ENCODE data around the gene UROC1.

UROC1 gene

GRCh38 chr3:126494970-126495230 lies 22.7 kb downstream of the UROC1 start:
- no peak for DNase-seq (ENCODE audit: low spot score)

GRCh38 chr3:126494204-126494969 lies 23.2 kb downstream of the UROC1 start:
- no peak for DNase-seq (ENCODE audit: low spot score)

- DNase-seq (ENCODE audit: low spot score): no peak
These were observed 23.8 kb downstream of the UROC1 start for GRCh38 chr3:126493739-126494138.

GRCh38 chr3:126493051-126493450 lies 24.5 kb downstream of the UROC1 start:
- DNase-seq (ENCODE audit: low spot score): no peak

- DNase-seq (ENCODE audit: low spot score): no peak
These were observed 26.2 kb downstream of the UROC1 start for GRCh38 chr3:126491221-126492013.

GRCh38 chr3:126490619-126491018 lies 27.0 kb downstream of the UROC1 start:
- DNase-seq (ENCODE audit: low spot score): no peak

- DNase-seq (ENCODE audit: low spot score): no peak
These were observed 28.5 kb downstream of the UROC1 start for GRCh38 chr3:126488886-126489569.

GRCh38 chr3:126488185-126488584 lies 29.4 kb downstream of the UROC1 start:
- no peak for DNase-seq (ENCODE audit: low spot score)

GRCh38 chr3:126487151-126487771 lies 30.3 kb downstream of the UROC1 start:
- peak; percentile 32 for DNase-seq (ENCODE audit: low spot score)

GRCh38 chr3:126486360-126486847 lies 31.2 kb downstream of the UROC1 start:
- no peak for DNase-seq (ENCODE audit: low spot score)

- no peak for DNase-seq (ENCODE audit: low spot score)
These were observed 31.6 kb downstream of the UROC1 start for GRCh38 chr3:126485956-126486355.

- no peak for DNase-seq (ENCODE audit: low spot score)
These were observed 32.2 kb downstream of the UROC1 start for GRCh38 chr3:126485176-126485897.

GRCh38 chr3:126484662-126485061 lies 32.9 kb downstream of the UROC1 start:
- no peak for DNase-seq (ENCODE audit: low spot score)

GRCh38 chr3:126484148-126484547 lies 33.4 kb downstream of the UROC1 start:
- DNase-seq (ENCODE audit: low spot score): no peak

- no peak for DNase-seq (ENCODE audit: low spot score)
These were observed 34.2 kb downstream of the UROC1 start for GRCh38 chr3:126483321-126483761.

GRCh38 chr3:126482503-126483255 lies 34.9 kb downstream of the UROC1 start:
- DNase-seq (ENCODE audit: low spot score): no peak

- DNase-seq (ENCODE audit: low spot score): no peak
These were observed 35.6 kb downstream of the UROC1 start for GRCh38 chr3:126481808-126482502.

GRCh38 chr3:126480861-126481260 lies 36.7 kb downstream of the UROC1 start:
- DNase-seq (ENCODE audit: low spot score): no peak

GRCh38 chr3:126480206-126480605 lies 37.4 kb downstream of the UROC1 start:
- DNase-seq (ENCODE audit: low spot score): no peak

GRCh38 chr3:126479642-126480041 lies 37.9 kb downstream of the UROC1 start:
- no peak for DNase-seq (ENCODE audit: low spot score)
